HG03139 (cell line): Measurements from ENCODE around the gene ATP6V1E1.
"Not testable (repeated sequence)": the region's sequence is repeated elsewhere in the genome, so short reads cannot be mapped to it uniquely, and the experiment has no call there.

ENCODE experiments used
- ATAC-seq: cut with Tn5 transposase; IDR thresholded peaks from one replicate; pipeline ENCODE4 v1.9.1; 2021; ENCODE audit not compliant: unreplicated experiment

ATP6V1E1 gene

GRCh38 chr22:17628406-17629172 lies at the start of gene ATP6V1E1:
Gene ATP6V1E1 (minus strand): TSS chr22:17628749. CDS start chr22:17628635, 114 bp downstream.
- peak; percentile 99 for ATAC-seq

- no peak for ATAC-seq
Observed at GRCh38 chr22:17675584-17675983, 47.0 kb upstream of the ATP6V1E1 start.

GRCh38 chr22:17674152-17674551 lies 45.6 kb upstream of the ATP6V1E1 start:
- no peak for ATAC-seq

- no peak for ATAC-seq
Observed at GRCh38 chr22:17672417-17672991, 44.0 kb upstream of the ATP6V1E1 start.

- not testable (repeated sequence) for ATAC-seq
Observed at GRCh38 chr22:17671521-17672092, 43.1 kb upstream of the ATP6V1E1 start.

- ATAC-seq = no peak
Observed at GRCh38 chr22:17665854-17666253, 37.3 kb upstream of the ATP6V1E1 start.

GRCh38 chr22:17665248-17665647 lies 36.7 kb upstream of the ATP6V1E1 start:
- no peak for ATAC-seq

GRCh38 chr22:17664414-17665055 lies 36.0 kb upstream of the ATP6V1E1 start:
- no peak for ATAC-seq

GRCh38 chr22:17656870-17657395 lies 28.4 kb upstream of the ATP6V1E1 start:
- ATAC-seq = no peak

GRCh38 chr22:17655289-17655688 lies 26.7 kb upstream of the ATP6V1E1 start:
- no peak for ATAC-seq

GRCh38 chr22:17648569-17648968 lies 20.0 kb upstream of the ATP6V1E1 start:
- no peak for ATAC-seq

GRCh38 chr22:17647991-17648390 lies 19.4 kb upstream of the ATP6V1E1 start:
- no peak for ATAC-seq

GRCh38 chr22:17647452-17647851 lies 18.9 kb upstream of the ATP6V1E1 start:
- no peak for ATAC-seq

GRCh38 chr22:17642357-17642756 lies 13.8 kb upstream of the ATP6V1E1 start:
- ATAC-seq = not testable (repeated sequence)

- ATAC-seq = no peak
Observed at GRCh38 chr22:17641269-17641668, 12.7 kb upstream of the ATP6V1E1 start.

- ATAC-seq = no peak
Observed at GRCh38 chr22:17639247-17639741, 10.7 kb upstream of the ATP6V1E1 start.

GRCh38 chr22:17638432-17639246 lies 10.1 kb upstream of the ATP6V1E1 start, which contains the start of gene BCL2L13:
Gene BCL2L13 (plus strand): TSS chr22:17638757. CDS start chr22:17655712, 16,955 bp downstream.
- peak; percentile 94 for ATAC-seq

- ATAC-seq = no peak
Observed at GRCh38 chr22:17638182-17638431, 9.6 kb upstream of the ATP6V1E1 start.

- ATAC-seq = no peak
Observed at GRCh38 chr22:17637490-17638181, 9.1 kb upstream of the ATP6V1E1 start.

GRCh38 chr22:17636850-17637249 lies 8.3 kb upstream of the ATP6V1E1 start:
- ATAC-seq = not testable (repeated sequence)
